NB4 (cell line): ENCODE measurements around the gene MOV10.

Experiments used
- DNase-seq: peaks from one replicate; pipeline ENCODE4 v3.0.0; 2010; ENCODE audit warnings: low read depth
- H3K4me3 ChIP-seq: one replicate; pipeline ENCODE4 v1.5.1; 2011; ENCODE audit warnings: mild to moderate bottlenecking, low read depth, low read length, moderate library complexity
- CTCF ChIP-seq: IDR thresholded peaks from one replicate; pipeline ENCODE4 v1.5.1; 2012; ENCODE audit warnings: low read depth, low read length
- MAX ChIP-seq: IDR thresholded peaks from 2 replicates; pipeline ENCODE4 v1.6.1; 2011; ENCODE audit warnings: low read depth, low read length
- MYC ChIP-seq: IDR thresholded peaks from 2 replicates; pipeline ENCODE4 v1.6.1; 2011; ENCODE audit warnings: low read depth, low read length
- POLR2A ChIP-seq: IDR thresholded peaks from 2 replicates; pipeline ENCODE4 v1.6.1; 2011; ENCODE audit warnings: mild to moderate bottlenecking; ENCODE audit not compliant: insufficient read length; ENCODE audit errors: extremely low read depth

The MOV10 gene

GRCh38 chr1:112686835-112687234 lies 12.4 kb downstream of the MOV10 start:
- no peak for TF ChIP-seq POLR2A
- TF ChIP-seq MYC: no peak
- TF ChIP-seq MAX: no peak
- no peak overlapping the region for H3K4me3 ChIP-seq
- DNase-seq: no peak

- DNase-seq: no peak
- no peak overlapping the region for H3K4me3 ChIP-seq
- TF ChIP-seq MAX (no peak), MYC (no peak), CTCF (no peak), POLR2A (no peak)
Measured at GRCh38 chr1:112687361-112687760, 12.9 kb downstream of the MOV10 start.

- no peak for DNase-seq
- no peak overlapping the region for H3K4me3 ChIP-seq
- TF ChIP-seq POLR2A (no peak), MYC (no peak), CTCF (no peak), MAX (no peak)
Measured at GRCh38 chr1:112687785-112688496, 13.5 kb downstream of the MOV10 start.

- no peak overlapping the region for H3K4me3 ChIP-seq
- DNase-seq: no peak
- TF ChIP-seq MAX (no peak), POLR2A (no peak), MYC (no peak), CTCF (no peak)
Measured at GRCh38 chr1:112688781-112689193, 14.3 kb downstream of the MOV10 start.

GRCh38 chr1:112689196-112689841 lies 14.9 kb downstream of the MOV10 start:
- H3K4me3 ChIP-seq: no peak overlapping the region
- DNase-seq: no peak
- no peak for TF ChIP-seq CTCF
- no peak for TF ChIP-seq MYC
- no peak for TF ChIP-seq POLR2A
- no peak for TF ChIP-seq MAX

GRCh38 chr1:112689842-112690237 lies 15.4 kb downstream of the MOV10 start:
- TF ChIP-seq CTCF (no peak), POLR2A (no peak), MYC (no peak), MAX (no peak)
- DNase-seq: no peak

More at GRCh38 chr1:112689842-112690237, 15.4 kb downstream of the MOV10 start:
- H3K4me3 ChIP-seq: no peak overlapping the region
